HG03175 (cell line): ENCODE results near the gene ATP9B.
"Not testable (repeated sequence)": the region's sequence is repeated elsewhere in the genome, so short reads cannot be mapped to it uniquely, and the experiment has no call there.

Experiments
- ATAC-seq: cut with Tn5 transposase; IDR thresholded peaks from one replicate; pipeline ENCODE4 v1.9.1; 2021; ENCODE audit warnings: mild to moderate bottlenecking, moderate library complexity; ENCODE audit not compliant: unreplicated experiment

The ATP9B gene

GRCh38 chr18:79275461-79275860 lies 206.3 kb downstream of the ATP9B start:
- ATAC-seq: peak; percentile 45

- ATAC-seq: peak; percentile 89
These were observed 206.8 kb downstream of the ATP9B start for GRCh38 chr18:79275992-79276391.

GRCh38 chr18:79278896-79279295 lies 209.7 kb downstream of the ATP9B start:
- ATAC-seq: no peak

GRCh38 chr18:79283131-79283810 lies 214.1 kb downstream of the ATP9B start:
- ATAC-seq: no peak

- ATAC-seq: no peak
These were observed 214.7 kb downstream of the ATP9B start for GRCh38 chr18:79283929-79284328.

GRCh38 chr18:79285191-79285590 lies 216.0 kb downstream of the ATP9B start:
- ATAC-seq: not testable (repeated sequence)

GRCh38 chr18:79290409-79290808 lies 221.2 kb downstream of the ATP9B start:
- ATAC-seq: not testable (repeated sequence)

- no peak for ATAC-seq
These were observed 221.7 kb downstream of the ATP9B start for GRCh38 chr18:79290876-79291275.

- no peak for ATAC-seq
These were observed 225.0 kb downstream of the ATP9B start for GRCh38 chr18:79294235-79294634.

- no peak for ATAC-seq
These were observed 230.1 kb downstream of the ATP9B start for GRCh38 chr18:79299272-79299671.

GRCh38 chr18:79299711-79300110 lies 230.5 kb downstream of the ATP9B start:
- no peak for ATAC-seq

- ATAC-seq: no peak
These were observed 231.2 kb downstream of the ATP9B start for GRCh38 chr18:79300413-79300812.

- ATAC-seq: no peak
These were observed 232.9 kb downstream of the ATP9B start for GRCh38 chr18:79302120-79302519.

GRCh38 chr18:79305911-79306310 lies 236.7 kb downstream of the ATP9B start:
- ATAC-seq: no peak

- ATAC-seq: no peak
These were observed 240.6 kb downstream of the ATP9B start for GRCh38 chr18:79309614-79310358.

GRCh38 chr18:79314838-79315388 lies 245.7 kb downstream of the ATP9B start:
- ATAC-seq: no peak

GRCh38 chr18:79315596-79315995 lies 246.4 kb downstream of the ATP9B start:
- ATAC-seq: no peak

GRCh38 chr18:79317703-79318102 lies 248.5 kb downstream of the ATP9B start:
- ATAC-seq: no peak

GRCh38 chr18:79318142-79318673 lies 249.0 kb downstream of the ATP9B start:
- no peak for ATAC-seq

- no peak for ATAC-seq
These were observed 251.1 kb downstream of the ATP9B start for GRCh38 chr18:79320216-79320850.

- no peak for ATAC-seq
These were observed 252.6 kb downstream of the ATP9B start for GRCh38 chr18:79321625-79322405.
